SU-DHL-6 (cell line): ENCODE results near the gene PITPNM3.

Experiments
- H2AFZ ChIP-seq: fragments of 200-600 bp; sonication (generic); 2 replicates; pipeline ENCODE4 v1.6.1; 2014; ENCODE audit warnings: low read depth, mild to moderate bottlenecking, moderate library complexity, mixed read lengths, antibody characterized with exemption, low read length; ENCODE audit not compliant: severe bottlenecking
- H3F3A ChIP-seq: fragments of 200-600 bp; shearing (Covaris generic); 2 replicates; pipeline ENCODE4 v1.6.0; 2016; ENCODE audit warnings: antibody characterized with exemption, mild to moderate bottlenecking; ENCODE audit not compliant: insufficient read depth
- H3K27ac ChIP-seq: fragments of 200-600 bp; sonication (generic); 2 replicates; pipeline ENCODE4 v1.5.1; 2016; ENCODE audit warnings: low read depth, mild to moderate bottlenecking, low read length, moderate library complexity, mixed read lengths
- H3K27me3 ChIP-seq: fragments of 200-600 bp; sonication (generic), shearing (Covaris generic); 2 replicates; pipeline ENCODE4 v1.6.0; 2014; ENCODE audit warnings: mild to moderate bottlenecking, low read length
- H3K36me3 ChIP-seq: fragments of 200-600 bp; sonication (generic); 2 replicates; pipeline ENCODE4 v1.6.1; 2014; ENCODE audit warnings: mild to moderate bottlenecking, low read length, mixed read lengths
- H3K4me2 ChIP-seq: fragments of 300-600, 200-600 bp; shearing (Covaris generic), sonication (generic); 2 replicates; pipeline ENCODE4 v1.6.0; 2014; ENCODE audit warnings: low read length, low read depth, mild to moderate bottlenecking; ENCODE audit not compliant: poor library complexity, severe bottlenecking
- H3K4me3 ChIP-seq: fragments of 200-600 bp; sonication (generic); 2 replicates; pipeline ENCODE4 v1.5.1; 2014; ENCODE audit warnings: antibody characterized with exemption, low read length, mild to moderate bottlenecking, mixed read lengths; ENCODE audit not compliant: insufficient read depth, poor library complexity, severe bottlenecking
- H3K79me2 ChIP-seq: fragments of 200-600 bp; sonication (generic); 2 replicates; pipeline ENCODE4 v1.6.1; 2014; ENCODE audit warnings: mild to moderate bottlenecking, low read length, moderate library complexity; ENCODE audit not compliant: insufficient read depth
- H3K9ac ChIP-seq: fragments of 200-600 bp; sonication (generic); 2 replicates; pipeline ENCODE4 v1.7.0; 2014; ENCODE audit warnings: mild to moderate bottlenecking, low read length
- H3K9me2 ChIP-seq: fragments of 200-600 bp; sonication (generic); replicated peaks from 2 replicates; pipeline ENCODE4 v1.6.1; 2014; ENCODE audit warnings: low read length; ENCODE audit not compliant: insufficient read depth
- H3K9me3 ChIP-seq: fragments of 200-600 bp; sonication (generic); 2 replicates; pipeline ENCODE4 v1.6.1; 2014; ENCODE audit warnings: low read length, mixed read lengths; ENCODE audit not compliant: insufficient read depth
- H4K20me1 ChIP-seq: fragments of 200-600 bp; sonication (generic); 2 replicates; pipeline ENCODE4 v1.6.1; 2014; ENCODE audit warnings: low read depth, mild to moderate bottlenecking, antibody characterized with exemption, low read length, moderate library complexity, mixed read lengths
- CTCF ChIP-seq: fragments of 200-600 bp; sonication (generic); IDR thresholded peaks from one replicate; pipeline ENCODE4 v1.5.1; 2017; ENCODE audit warnings: antibody characterized with exemption, mild to moderate bottlenecking, low read length, moderate library complexity; ENCODE audit not compliant: insufficient read depth, poor library complexity, severe bottlenecking
- EZH2phosphoT487 ChIP-seq: fragments of 200-600 bp; sonication (generic), shearing (Covaris generic); conservative IDR thresholded peaks from 2 replicates; pipeline ENCODE4 v1.6.1; 2018; ENCODE audit warnings: mild to moderate bottlenecking, antibody characterized with exemption, low read length, moderate library complexity, mixed read lengths

The PITPNM3 gene

DNA sequence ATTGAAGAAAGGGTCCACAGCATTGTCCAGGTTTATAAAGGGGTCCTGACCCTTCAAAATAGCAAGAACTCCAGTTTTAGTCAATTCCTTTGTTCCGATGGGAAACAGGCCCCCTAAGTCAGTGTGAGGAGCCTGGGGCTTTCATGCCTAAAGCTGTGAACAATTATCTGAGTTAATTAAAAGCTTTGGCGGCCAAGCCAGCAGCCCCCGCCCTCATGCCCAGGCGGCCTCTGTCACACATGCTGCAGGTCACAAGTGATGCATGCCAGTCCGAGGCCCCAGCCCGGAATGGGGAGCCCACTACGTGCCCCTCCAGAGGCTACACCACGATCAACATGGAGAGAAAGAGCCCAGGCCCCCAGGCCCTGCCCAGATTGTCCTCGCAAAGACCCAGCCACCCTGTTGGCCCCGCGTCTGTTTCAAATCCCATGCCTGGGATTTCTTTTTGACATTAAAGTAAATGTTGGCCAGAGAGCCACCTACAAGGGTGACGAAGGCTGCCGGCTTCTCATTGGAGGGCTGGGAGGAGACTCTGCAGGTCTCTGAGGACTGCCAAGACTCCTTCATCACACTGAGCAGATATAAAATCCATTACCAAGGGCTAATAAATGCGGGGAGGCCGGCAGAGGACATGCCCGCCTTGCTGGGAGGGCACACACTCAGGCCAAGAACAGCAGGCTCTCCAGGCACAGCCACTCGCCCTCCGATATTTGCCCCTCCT is 14.5 kb upstream of the PITPNM3 start:
- Histone ChIP-seq H3K4me2 (no peak overlapping the region), H3K27me3 (no peaks in the 10 kb centered on the region), H3K9me2 (no peaks in the 10 kb centered on the region), H3K79me2 (no peaks in the 10 kb centered on the region), H3K27ac (no peak overlapping the region), H3K36me3 (no peaks in the 10 kb centered on the region), H3K9me3 (no peaks in the 10 kb centered on the region), H4K20me1 (no peaks in the 10 kb centered on the region), H3K4me3 (no peak overlapping the region), H3K9ac (no peak overlapping the region), H2AFZ (no peak overlapping the region), H3F3A (no peaks in the 10 kb centered on the region)
- TF ChIP-seq CTCF (no peak), EZH2phosphoT487 (no peak)

GRCh38 chr17:6569370-6570285 is 13.3 kb upstream of the PITPNM3 start:
- H3K36me3 ChIP-seq, result no peaks in the 10 kb centered on the region
- no peak overlapping the region for H3K27ac ChIP-seq
- no peaks in the 10 kb centered on the region for H3K9me3 ChIP-seq
- H2AFZ ChIP-seq, result no peak overlapping the region
- no peak overlapping the region for H3K9ac ChIP-seq
- H3K9me2 ChIP-seq, result no peaks in the 10 kb centered on the region
- H3K4me3 ChIP-seq, result no peak overlapping the region
- H4K20me1 ChIP-seq, result no peaks in the 10 kb centered on the region
- H3K79me2 ChIP-seq, result no peaks in the 10 kb centered on the region
- no peaks in the 10 kb centered on the region for H3K27me3 ChIP-seq
- H3F3A ChIP-seq, result no peaks in the 10 kb centered on the region
- no peak for TF ChIP-seq CTCF
- no peak for TF ChIP-seq EZH2phosphoT487
- no peak overlapping the region for H3K4me2 ChIP-seq

- TF ChIP-seq CTCF, result no peak
- no peak for TF ChIP-seq EZH2phosphoT487
- Histone ChIP-seq H3K79me2 (no peaks in the 10 kb centered on the region), H2AFZ (no peak overlapping the region), H3K4me2 (no peak overlapping the region), H3K36me3 (no peaks in the 10 kb centered on the region), H3K9me2 (no peaks in the 10 kb centered on the region), H3K27ac (no peak overlapping the region), H3F3A (no peaks in the 10 kb centered on the region), H3K9me3 (no peaks in the 10 kb centered on the region), H4K20me1 (no peaks in the 10 kb centered on the region), H3K4me3 (no peak overlapping the region), H3K27me3 (no peaks in the 10 kb centered on the region), H3K9ac (no peak overlapping the region)
Measured at GRCh38 chr17:6568184-6568758, 11.9 kb upstream of the PITPNM3 start.
